ENCODE data around the gene TAF4. TPM values are rescaled to one million over a fixed set of nuclear protein-coding genes. Genes with fewer than 3 reads are reported as not detected.

The TAF4 gene
- total RNA-seq, 1 donor from 2014 or later = 22.2 TPM

DNA sequence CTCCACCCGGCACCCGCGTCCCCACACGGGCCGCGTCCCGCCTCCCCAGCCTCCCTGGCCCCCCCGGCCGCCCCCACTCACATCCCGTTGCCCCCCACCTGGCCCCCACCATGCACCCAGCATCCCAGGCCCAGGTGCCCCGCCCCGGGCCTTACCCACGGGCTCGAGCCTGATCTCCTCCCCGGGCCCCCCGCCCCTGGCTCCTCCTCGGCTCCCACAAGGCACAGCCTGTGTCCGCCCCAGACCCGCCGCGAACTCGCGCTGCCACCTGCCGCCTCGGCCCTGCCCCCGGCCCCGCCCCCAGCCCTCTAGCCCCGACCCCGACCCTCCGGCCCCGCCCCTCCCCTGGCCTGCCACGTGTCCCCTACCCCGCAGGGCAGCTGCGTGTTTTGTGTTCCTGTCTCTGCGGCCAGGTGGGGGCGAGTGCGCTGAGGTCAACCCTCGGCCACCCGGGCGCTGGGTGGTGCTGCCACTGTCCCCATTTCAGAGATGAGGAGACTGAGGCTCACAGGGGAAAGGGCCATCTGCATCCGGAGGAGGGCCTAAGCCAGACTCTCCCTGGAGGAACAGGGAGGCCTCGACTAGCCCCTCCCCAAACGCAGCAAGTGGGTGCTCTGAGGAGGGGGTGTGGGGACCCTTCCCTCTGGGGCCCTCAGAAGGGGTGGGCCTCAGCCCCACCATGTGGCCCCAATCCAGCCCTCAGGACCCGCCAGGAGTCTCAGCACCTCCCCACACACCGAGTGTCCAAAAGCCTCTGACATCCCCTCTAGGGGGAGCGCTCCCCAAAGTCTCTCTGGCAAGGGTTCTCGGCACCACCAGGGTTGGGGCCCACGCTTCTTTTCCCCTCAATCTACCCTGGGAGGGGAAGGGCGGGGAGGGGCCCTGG, 99.8 kb downstream of the TAF4 start:
- no peaks in the 10 kb centered on the region for H3K27me3 Mint-ChIP-seq
- H3K36me3 Mint-ChIP-seq = no peaks in the 10 kb centered on the region
- TF ChIP-seq, protein P1, sequence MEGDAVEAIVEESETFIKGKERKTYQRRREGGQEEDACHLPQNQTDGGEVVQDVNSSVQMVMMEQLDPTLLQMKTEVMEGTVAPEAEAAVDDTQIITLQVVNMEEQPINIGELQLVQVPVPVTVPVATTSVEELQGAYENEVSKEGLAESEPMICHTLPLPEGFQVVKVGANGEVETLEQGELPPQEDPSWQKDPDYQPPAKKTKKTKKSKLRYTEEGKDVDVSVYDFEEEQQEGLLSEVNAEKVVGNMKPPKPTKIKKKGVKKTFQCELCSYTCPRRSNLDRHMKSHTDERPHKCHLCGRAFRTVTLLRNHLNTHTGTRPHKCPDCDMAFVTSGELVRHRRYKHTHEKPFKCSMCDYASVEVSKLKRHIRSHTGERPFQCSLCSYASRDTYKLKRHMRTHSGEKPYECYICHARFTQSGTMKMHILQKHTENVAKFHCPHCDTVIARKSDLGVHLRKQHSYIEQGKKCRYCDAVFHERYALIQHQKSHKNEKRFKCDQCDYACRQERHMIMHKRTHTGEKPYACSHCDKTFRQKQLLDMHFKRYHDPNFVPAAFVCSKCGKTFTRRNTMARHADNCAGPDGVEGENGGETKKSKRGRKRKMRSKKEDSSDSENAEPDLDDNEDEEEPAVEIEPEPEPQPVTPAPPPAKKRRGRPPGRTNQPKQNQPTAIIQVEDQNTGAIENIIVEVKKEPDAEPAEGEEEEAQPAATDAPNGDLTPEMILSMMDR (conservative IDR thresholded peaks at IDR 0.05) = no peak
- DNase-seq (ENCODE audit: extremely low spot score, unreplicated experiment) = no peak
- H3K27ac Mint-ChIP-seq = no peak overlapping the region
- no peak overlapping the region for H3K4me3 Mint-ChIP-seq
- no peaks in the 10 kb centered on the region for H3K4me1 Mint-ChIP-seq (ENCODE audit: unreplicated experiment)
- H3K9me3 Mint-ChIP-seq = no peaks in the 10 kb centered on the region

DNA sequence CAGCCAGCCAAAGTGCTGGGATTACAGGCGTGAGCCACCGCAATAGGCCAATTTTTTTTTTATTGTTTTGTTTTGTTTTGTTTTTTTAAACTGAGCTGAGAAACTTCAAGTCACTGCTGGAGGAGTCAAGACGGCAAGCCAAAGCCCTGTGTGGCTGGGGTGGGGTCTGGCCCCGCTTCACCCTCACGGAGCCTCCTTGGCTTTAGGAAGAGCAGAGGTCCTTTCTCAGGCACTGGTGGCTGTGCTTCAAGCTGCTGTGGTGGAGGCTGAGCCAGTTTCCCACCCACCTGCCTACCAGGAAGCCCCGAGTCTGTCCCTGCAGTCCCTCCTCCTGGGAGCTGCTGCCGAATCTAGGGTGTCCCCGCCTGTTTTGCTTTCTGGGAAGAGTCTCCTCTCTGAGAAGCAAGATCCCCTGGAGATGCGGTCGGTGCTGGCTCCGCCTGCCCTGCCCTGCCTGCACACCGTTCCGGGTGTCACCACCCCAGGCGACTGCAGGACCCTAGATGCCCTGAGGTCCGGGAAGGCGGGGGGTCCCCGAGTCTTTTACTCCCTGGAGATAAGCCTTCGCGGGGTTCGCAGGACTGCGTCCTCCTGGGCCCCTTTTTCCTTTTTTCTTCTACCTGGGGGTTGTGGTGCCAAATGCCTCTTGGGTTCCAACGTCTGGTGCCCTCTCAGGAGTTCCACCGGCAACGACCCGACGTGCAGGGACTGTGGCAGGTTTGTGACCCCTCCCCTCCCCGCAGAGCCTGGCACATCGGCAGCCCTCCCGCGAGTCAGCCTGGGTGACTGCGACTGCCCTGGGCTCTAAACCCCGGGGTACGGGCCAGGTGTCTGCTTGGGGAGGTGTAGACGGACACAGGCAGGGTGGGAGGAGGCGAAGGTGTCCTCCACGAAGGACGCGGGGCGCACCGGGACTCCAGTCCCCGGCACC, 100.7 kb downstream of the TAF4 start:
- no peaks in the 10 kb centered on the region for H3K27me3 Mint-ChIP-seq
- H3K9me3 Mint-ChIP-seq = no peaks in the 10 kb centered on the region
- H3K27ac Mint-ChIP-seq = no peak overlapping the region
- TF ChIP-seq, protein P1 (conservative IDR thresholded peaks at IDR 0.05) = no peak
- no peaks in the 10 kb centered on the region for H3K4me1 Mint-ChIP-seq (ENCODE audit: unreplicated experiment)
- H3K36me3 Mint-ChIP-seq = no peaks in the 10 kb centered on the region
- peak; percentile 68 for DNase-seq (ENCODE audit: extremely low spot score, unreplicated experiment)
- no peak overlapping the region for H3K4me3 Mint-ChIP-seq

DNA sequence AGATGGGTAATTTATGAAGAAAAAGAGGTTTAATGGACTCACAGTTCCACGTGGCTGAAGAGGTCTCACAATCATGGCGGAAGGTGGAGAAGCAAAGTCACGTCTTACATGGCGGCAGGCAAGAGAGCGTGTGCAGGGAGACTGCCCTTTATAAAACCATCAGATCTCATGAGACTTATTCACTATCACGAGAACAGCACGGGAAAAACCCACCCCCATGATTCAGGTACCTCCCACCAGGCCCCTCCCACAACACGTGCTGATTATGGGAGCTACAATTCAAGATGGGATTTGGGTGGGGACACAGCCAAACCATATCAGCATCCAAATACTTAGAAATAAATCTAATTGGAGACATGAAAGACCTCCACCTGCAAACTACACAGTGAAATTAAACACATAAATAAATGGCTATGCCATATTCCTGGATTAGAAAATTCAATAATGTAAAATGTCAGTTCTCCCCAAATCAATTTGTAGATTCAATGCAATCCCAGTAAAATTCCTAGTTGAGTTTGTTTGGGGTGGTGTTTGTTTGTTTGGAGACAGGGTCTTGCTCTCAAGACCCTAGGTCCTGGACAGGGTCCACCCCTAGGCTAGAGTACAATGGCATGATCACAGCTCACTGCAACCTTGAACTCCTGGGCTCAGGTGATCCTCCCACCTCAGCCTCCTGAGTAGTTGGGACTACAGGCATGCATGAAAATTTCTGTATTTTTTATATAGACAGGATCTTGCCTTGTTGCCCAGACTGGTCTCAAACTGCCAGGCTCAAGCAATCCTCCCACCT, 101.6 kb downstream of the TAF4 start:
- peak; percentile 16 for DNase-seq (ENCODE audit: extremely low spot score, unreplicated experiment)
- Mint-ChIP-seq H3K4me3 (no peak overlapping the region), H3K36me3 (no peaks in the 10 kb centered on the region), H3K4me1 (ENCODE audit: unreplicated experiment) (no peaks in the 10 kb centered on the region), H3K27ac (no peak overlapping the region), H3K9me3 (no peaks in the 10 kb centered on the region), H3K27me3 (no peaks in the 10 kb centered on the region)
- TF ChIP-seq, protein P1 (conservative IDR thresholded peaks at IDR 0.05) = no peak

DNA sequence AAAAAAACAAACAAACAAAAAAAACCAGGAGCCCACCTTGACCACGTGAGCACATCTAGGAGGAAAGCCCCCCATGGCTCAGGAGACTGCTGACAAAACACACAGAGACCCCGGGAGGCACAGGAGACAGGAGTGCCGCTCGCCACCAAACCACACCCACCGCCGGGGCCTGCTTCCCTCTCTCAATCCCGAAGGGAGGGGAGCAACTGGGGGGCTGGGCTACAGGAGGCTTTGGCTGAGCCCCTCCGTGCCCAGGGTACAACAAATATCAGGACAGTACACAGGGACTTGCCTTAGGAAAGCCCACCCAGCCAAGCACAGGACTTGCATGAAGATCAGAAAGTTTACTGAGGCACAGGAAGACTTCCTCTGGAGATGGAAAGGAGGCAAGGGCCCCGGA, 102.5 kb downstream of the TAF4 start:
- DNase-seq (ENCODE audit: extremely low spot score, unreplicated experiment) = peak; percentile 61
- Mint-ChIP-seq H3K4me3 (no peak overlapping the region), H3K27me3 (no peaks in the 10 kb centered on the region), H3K9me3 (no peaks in the 10 kb centered on the region), H3K36me3 (no peaks in the 10 kb centered on the region), H3K27ac (no peak overlapping the region), H3K4me1 (ENCODE audit: unreplicated experiment) (no peaks in the 10 kb centered on the region)
- TF ChIP-seq, protein P1 (conservative IDR thresholded peaks at IDR 0.05) = no peak

DNA sequence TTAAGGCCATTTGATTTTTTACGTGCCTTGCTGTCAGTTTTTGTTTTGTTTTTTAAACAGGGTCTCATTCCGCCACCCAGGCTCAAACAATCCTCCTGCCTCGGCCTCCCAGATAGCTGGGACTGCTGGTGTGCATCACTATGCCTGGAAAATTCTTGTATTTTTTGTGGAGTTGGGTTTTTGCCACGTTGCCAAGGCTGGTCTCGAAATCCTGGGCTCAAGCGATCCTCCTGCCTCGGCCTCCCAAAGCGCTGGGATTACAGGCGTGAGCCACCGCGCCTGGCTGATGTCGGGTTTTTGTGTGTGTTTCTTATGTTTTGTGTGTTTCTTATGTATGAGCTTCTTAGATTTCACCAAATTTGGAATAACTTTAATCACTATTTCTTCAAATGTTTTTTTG, 104.8 kb downstream of the TAF4 start:
- Mint-ChIP-seq H3K36me3 (no peaks in the 10 kb centered on the region), H3K9me3 (no peaks in the 10 kb centered on the region), H3K4me1 (ENCODE audit: unreplicated experiment) (peaks cover 4% of the 10 kb centered on the region), H3K4me3 (no peak overlapping the region), H3K27me3 (peaks cover 2% of the 10 kb centered on the region), H3K27ac (no peak overlapping the region)
- TF ChIP-seq, protein P1 (conservative IDR thresholded peaks at IDR 0.05) = no peak
- peak; percentile 44 for DNase-seq (ENCODE audit: extremely low spot score, unreplicated experiment)
